ENCODE measurements around the gene FOXA1.

The FOXA1 gene

DNA sequence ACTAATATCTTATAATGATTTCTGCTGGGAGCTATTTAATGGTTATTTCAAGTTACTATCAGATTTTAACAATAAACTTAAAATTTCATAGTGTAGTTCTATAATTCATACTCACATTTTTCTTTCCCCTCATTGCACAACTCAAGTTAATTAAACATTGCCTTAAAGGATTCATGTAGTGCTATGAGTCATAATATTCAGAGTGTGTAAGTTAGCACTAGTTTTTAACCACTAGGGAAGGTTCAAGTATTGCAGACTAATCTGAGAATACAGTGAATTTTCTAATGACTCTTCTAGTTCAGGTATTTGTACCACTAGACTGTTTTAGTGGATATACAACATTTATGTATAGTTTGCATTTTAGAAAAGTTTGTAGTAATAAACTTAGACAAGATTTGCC lies 49.9 kb downstream of the FOXA1 start:
- no peak for TF ChIP-seq MZF1 (tag by site-specific recombination; IDR thresholded peaks at IDR 0.05; ENCODE audit: borderline replicate concordance)
- TF ChIP-seq ZNF624 (tag by site-specific recombination; IDR thresholded peaks at IDR 0.05) = no peak
- TF ChIP-seq ZNF324 (tag by site-specific recombination; IDR thresholded peaks at IDR 0.05) = no peak
- TF ChIP-seq ZNF549 (tag by site-specific recombination; IDR thresholded peaks at IDR 0.05) = no peak
- TF ChIP-seq ZNF510 (tag by site-specific recombination; IDR thresholded peaks at IDR 0.05; ENCODE audit: insufficient replicate concordance) = no peak
- TF ChIP-seq ZNF514 (tag by site-specific recombination; IDR thresholded peaks at IDR 0.05) = no peak
- no peak for TF ChIP-seq ZNF544 (tag by site-specific recombination; IDR thresholded peaks at IDR 0.05)
- no peak for TF ChIP-seq YY2 (tag by site-specific recombination; IDR thresholded peaks at IDR 0.05)
- TF ChIP-seq ZNF529 (tag by site-specific recombination; IDR thresholded peaks at IDR 0.05; ENCODE audit: insufficient replicate concordance) = no peak
- no peak for TF ChIP-seq ZNF521 (tag by site-specific recombination; IDR thresholded peaks at IDR 0.05)
- no peak for TF ChIP-seq ZNF394 (tag by site-specific recombination; IDR thresholded peaks at IDR 0.05; ENCODE audit: borderline replicate concordance)
- TF ChIP-seq ZNF558 (tag by site-specific recombination; IDR thresholded peaks at IDR 0.05) = no peak
- TF ChIP-seq ZNF214 (tag by site-specific recombination; IDR thresholded peaks at IDR 0.05; ENCODE audit: borderline replicate concordance) = no peak
- TF ChIP-seq ZNF76 (tag by site-specific recombination; IDR thresholded peaks at IDR 0.05; ENCODE audit: borderline replicate concordance, low read depth) = no peak
- no peak for TF ChIP-seq SCRT1 (tag by site-specific recombination; IDR thresholded peaks at IDR 0.05; ENCODE audit: borderline replicate concordance)
- peaks cover 13% of the 10 kb centered on the region for H3K4me1 ChIP-seq (ENCODE audit: control insufficient read depth, insufficient read depth, low read length)
- H3K27ac ChIP-seq (ENCODE audit: extremely low read depth, low read depth, low read length) = no peak overlapping the region
- ChIA-PET POLR2A (no interaction called here), CTCF (interaction anchor here (1.8 kb wide), 1 partner anchor 330 kb away, joined by 5 read pairs; no protein-coding TSS in a partner anchor)
- no peaks in the 10 kb centered on the region for H3K9me3 ChIP-seq (ENCODE audit: control insufficient read depth, insufficient read depth, low read depth, low read length)
- H3K36me3 ChIP-seq (ENCODE audit: control insufficient read depth in 2 of 2, insufficient read depth in 1 of 2, low read length in 2 of 2) = no peaks in the 10 kb centered on the region
- H3K4me3 ChIP-seq (ENCODE audit: low read depth, low read length) = no peak overlapping the region

DNA sequence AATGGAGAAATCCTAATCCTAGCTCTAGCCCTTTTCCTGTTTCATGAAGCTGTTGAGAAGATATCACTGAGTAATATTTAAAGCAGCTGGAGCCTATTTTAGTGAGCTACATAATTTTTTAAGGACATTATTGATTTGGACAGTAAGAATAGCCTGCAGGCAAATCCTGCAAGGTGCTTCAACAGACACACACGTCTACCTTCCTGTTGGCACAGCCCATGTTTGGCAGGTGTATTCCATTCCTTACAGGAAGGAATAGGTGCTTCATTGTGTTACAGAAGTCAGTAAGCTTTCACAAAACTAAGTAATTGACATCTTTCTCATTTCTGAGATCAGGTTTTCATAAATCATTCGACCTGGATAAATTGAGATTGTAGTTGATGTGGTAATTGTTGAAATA lies 50.6 kb downstream of the FOXA1 start:
- no peak overlapping the region for H3K27ac ChIP-seq (ENCODE audit: extremely low read depth, low read depth, low read length)

DNA sequence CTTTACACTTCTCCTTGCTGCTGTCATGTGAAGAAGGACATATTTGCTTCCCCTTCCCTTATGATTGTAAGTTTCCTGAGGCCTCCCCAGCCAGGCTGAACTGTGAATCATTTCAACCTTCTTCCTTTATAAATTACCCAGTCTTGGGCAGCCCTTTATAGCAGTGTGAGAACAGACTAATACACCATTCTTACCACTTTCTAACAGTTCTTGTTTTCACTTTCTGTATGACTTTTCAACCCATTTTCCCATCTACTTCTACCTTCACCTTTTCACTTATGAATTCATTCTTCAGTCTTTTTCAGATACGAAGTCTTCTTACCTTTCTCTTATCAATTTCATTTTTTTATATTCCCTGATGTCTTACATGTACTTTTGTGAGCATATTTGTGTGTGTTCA lies 55.1 kb downstream of the FOXA1 start:
- no peak overlapping the region for H3K4me3 ChIP-seq (ENCODE audit: low read depth, low read length)
- ChIA-PET POLR2A (no interaction called here), CTCF (interaction anchor here (0.6 kb wide), 1 partner anchor 21 kb away, joined by 3 read pairs; no protein-coding TSS in a partner anchor)
- H3K27ac ChIP-seq (ENCODE audit: extremely low read depth, low read depth, low read length) = no peak overlapping the region
- TF ChIP-seq PRDM1 (tag by site-specific recombination; IDR thresholded peaks at IDR 0.05) = peak; percentile 72
- no peak for TF ChIP-seq REPIN1 (tag by site-specific recombination; IDR thresholded peaks at IDR 0.05; ENCODE audit: low read depth)
- no peaks in the 10 kb centered on the region for H3K36me3 ChIP-seq (ENCODE audit: control insufficient read depth in 2 of 2, insufficient read depth in 1 of 2, low read length in 2 of 2)
- H3K4me1 ChIP-seq (ENCODE audit: control insufficient read depth, insufficient read depth, low read length) = no peaks in the 10 kb centered on the region
- H3K9me3 ChIP-seq (ENCODE audit: control insufficient read depth, insufficient read depth, low read depth, low read length) = no peaks in the 10 kb centered on the region

More for the DNA sequence above, 50.6 kb downstream of the FOXA1 start:
- ChIA-PET CTCF (interaction anchor here (1.8 kb wide), 1 partner anchor 331 kb away, joined by 5 read pairs; no protein-coding TSS in a partner anchor), POLR2A (no interaction called here)
- H3K4me1 ChIP-seq (ENCODE audit: control insufficient read depth, insufficient read depth, low read length) = peaks cover 13% of the 10 kb centered on the region
- no peak overlapping the region for H3K4me3 ChIP-seq (ENCODE audit: low read depth, low read length)
- no peak for TF ChIP-seq ZNF37A (tag by site-specific recombination; IDR thresholded peaks at IDR 0.05)
- no peak for TF ChIP-seq ZNF239 (tag by site-specific recombination; IDR thresholded peaks at IDR 0.05)
- no peak for TF ChIP-seq TCF7L2 (IDR thresholded peaks at IDR 0.05; ENCODE audit: borderline replicate concordance, low read depth, low read length)
- TF ChIP-seq, protein P1, sequence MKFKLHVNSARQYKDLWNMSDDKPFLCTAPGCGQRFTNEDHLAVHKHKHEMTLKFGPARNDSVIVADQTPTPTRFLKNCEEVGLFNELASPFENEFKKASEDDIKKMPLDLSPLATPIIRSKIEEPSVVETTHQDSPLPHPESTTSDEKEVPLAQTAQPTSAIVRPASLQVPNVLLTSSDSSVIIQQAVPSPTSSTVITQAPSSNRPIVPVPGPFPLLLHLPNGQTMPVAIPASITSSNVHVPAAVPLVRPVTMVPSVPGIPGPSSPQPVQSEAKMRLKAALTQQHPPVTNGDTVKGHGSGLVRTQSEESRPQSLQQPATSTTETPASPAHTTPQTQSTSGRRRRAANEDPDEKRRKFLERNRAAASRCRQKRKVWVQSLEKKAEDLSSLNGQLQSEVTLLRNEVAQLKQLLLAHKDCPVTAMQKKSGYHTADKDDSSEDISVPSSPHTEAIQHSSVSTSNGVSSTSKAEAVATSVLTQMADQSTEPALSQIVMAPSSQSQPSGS (tag by site-specific recombination; IDR thresholded peaks at IDR 0.05; ENCODE audit: low read depth) = no peak
- TF ChIP-seq GLIS2 (tag by site-specific recombination; IDR thresholded peaks at IDR 0.05) = no peak
- no peaks in the 10 kb centered on the region for H3K9me3 ChIP-seq (ENCODE audit: control insufficient read depth, insufficient read depth, low read depth, low read length)
- H3K36me3 ChIP-seq (ENCODE audit: control insufficient read depth in 2 of 2, insufficient read depth in 1 of 2, low read length in 2 of 2) = no peaks in the 10 kb centered on the region
